ENCODE data around the gene CCNYL1. TPM values are rescaled to one million over a fixed set of nuclear protein-coding genes. Genes with fewer than 3 reads are reported as not detected.

CCNYL1 gene
- total RNA-seq, 1 donor from 2014 or later, result 18.8 TPM

GRCh38 chr2:207771421-207771820 lies 60.0 kb downstream of the CCNYL1 start:
- Mint-ChIP-seq H3K36me3 (ENCODE audit: insufficient read depth) (peaks cover 20% of the 10 kb centered on the region), H3K4me3 (ENCODE audit: low read depth) (peak overlapping the region; percentile 81), H3K27me3 (no peaks in the 10 kb centered on the region), H3K9me3 (ENCODE audit: low read depth) (no peaks in the 10 kb centered on the region), H3K27ac (no peak overlapping the region), H3K4me1 (ENCODE audit: low read depth) (peaks cover 11% of the 10 kb centered on the region)
- no peak for DNase-seq (ENCODE audit: low spot score, unreplicated experiment)
- no peak for TF ChIP-seq CTCF (IDR thresholded peaks at IDR 0.05; ENCODE audit: unreplicated experiment)

- no peaks in the 10 kb centered on the region for H3K27me3 Mint-ChIP-seq
- DNase-seq (ENCODE audit: low spot score, unreplicated experiment), result no peak
Measured at GRCh38 chr2:207772081-207772843, 60.8 kb downstream of the CCNYL1 start.

GRCh38 chr2:207772844-207773205 lies 61.4 kb downstream of the CCNYL1 start:
- Mint-ChIP-seq H3K27ac (no peak overlapping the region), H3K27me3 (no peaks in the 10 kb centered on the region), H3K4me1 (ENCODE audit: low read depth) (peaks cover 9% of the 10 kb centered on the region), H3K36me3 (ENCODE audit: insufficient read depth) (peaks cover 8% of the 10 kb centered on the region), H3K4me3 (ENCODE audit: low read depth) (no peak overlapping the region), H3K9me3 (ENCODE audit: low read depth) (no peaks in the 10 kb centered on the region)
- no peak for TF ChIP-seq CTCF (IDR thresholded peaks at IDR 0.05; ENCODE audit: unreplicated experiment)
- DNase-seq (ENCODE audit: low spot score, unreplicated experiment), result no peak

More at GRCh38 chr2:207772081-207772843, 60.8 kb downstream of the CCNYL1 start:
- peaks cover 14% of the 10 kb centered on the region for H3K36me3 Mint-ChIP-seq (ENCODE audit: insufficient read depth)
- H3K9me3 Mint-ChIP-seq (ENCODE audit: low read depth), result no peaks in the 10 kb centered on the region
- no peak for TF ChIP-seq CTCF (IDR thresholded peaks at IDR 0.05; ENCODE audit: unreplicated experiment)
- no peak overlapping the region for H3K4me3 Mint-ChIP-seq (ENCODE audit: low read depth)
- no peak overlapping the region for H3K27ac Mint-ChIP-seq
- peaks cover 10% of the 10 kb centered on the region for H3K4me1 Mint-ChIP-seq (ENCODE audit: low read depth)

- Mint-ChIP-seq H3K27me3 (no peaks in the 10 kb centered on the region), H3K4me1 (ENCODE audit: low read depth) (peaks cover 7% of the 10 kb centered on the region), H3K27ac (no peak overlapping the region), H3K9me3 (ENCODE audit: low read depth) (peaks cover 2% of the 10 kb centered on the region), H3K36me3 (ENCODE audit: insufficient read depth) (no peaks in the 10 kb centered on the region), H3K4me3 (ENCODE audit: low read depth) (no peak overlapping the region)
- no peak for TF ChIP-seq CTCF (IDR thresholded peaks at IDR 0.05; ENCODE audit: unreplicated experiment)
- DNase-seq (ENCODE audit: low spot score, unreplicated experiment), result no peak
Measured at GRCh38 chr2:207775473-207775872, 64.0 kb downstream of the CCNYL1 start.

GRCh38 chr2:207777124-207777523 lies 65.7 kb downstream of the CCNYL1 start:
- peaks cover 14% of the 10 kb centered on the region for H3K4me1 Mint-ChIP-seq (ENCODE audit: low read depth)
- no peaks in the 10 kb centered on the region for H3K27me3 Mint-ChIP-seq
- TF ChIP-seq CTCF (IDR thresholded peaks at IDR 0.05; ENCODE audit: unreplicated experiment), result no peak
- H3K4me3 Mint-ChIP-seq (ENCODE audit: low read depth), result no peak overlapping the region
- H3K27ac Mint-ChIP-seq, result no peak overlapping the region
- H3K36me3 Mint-ChIP-seq (ENCODE audit: insufficient read depth), result no peaks in the 10 kb centered on the region
- H3K9me3 Mint-ChIP-seq (ENCODE audit: low read depth), result peaks cover 2% of the 10 kb centered on the region
- no peak for DNase-seq (ENCODE audit: low spot score, unreplicated experiment)
